NCI-H1048 (cell line): ENCODE results near the gene PRELID3B.

Source experiments
- DNase-seq: peaks from one replicate; lab custom pipeline; 2025; lab: John Stamatoyannopoulos, UW

Gene PRELID3B

DNA sequence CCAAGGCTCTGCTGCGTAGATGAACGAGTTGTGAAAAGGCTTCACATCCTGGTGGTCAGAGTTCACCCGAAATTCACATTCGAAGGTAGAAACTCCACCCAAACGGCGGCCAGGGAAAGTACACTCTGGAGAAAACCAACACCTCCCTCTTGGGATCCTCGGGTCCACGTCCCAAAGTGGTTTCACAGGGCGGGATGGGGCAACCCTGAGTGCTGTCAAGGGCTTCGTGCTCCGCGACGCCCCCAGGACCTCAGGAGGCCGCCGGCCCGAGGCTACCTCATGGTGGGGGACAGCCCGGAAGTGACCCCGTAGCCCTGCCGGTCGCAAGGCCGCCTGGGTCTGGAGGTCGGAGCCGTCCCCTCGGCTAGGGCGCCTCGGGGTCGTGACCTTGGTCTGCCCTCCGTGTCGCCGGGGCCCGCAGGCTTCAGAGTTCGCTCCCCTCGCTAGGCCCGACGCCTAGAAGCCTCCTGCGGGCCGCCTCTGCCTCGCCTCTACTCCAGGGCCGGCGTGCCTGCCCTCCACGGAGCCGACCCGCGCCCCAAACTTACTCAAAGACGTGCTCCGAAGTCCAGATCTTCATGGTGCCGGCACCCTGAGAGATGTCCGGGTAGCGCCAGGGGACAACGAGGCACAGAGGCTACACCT is at the start of gene PRELID3B:
Gene PRELID3B (minus strand): TSS at position 636 of the 645 bp plus-strand sequence. CDS start 56 bp downstream, at position 580.
- DNase-seq: no peak

DNA sequence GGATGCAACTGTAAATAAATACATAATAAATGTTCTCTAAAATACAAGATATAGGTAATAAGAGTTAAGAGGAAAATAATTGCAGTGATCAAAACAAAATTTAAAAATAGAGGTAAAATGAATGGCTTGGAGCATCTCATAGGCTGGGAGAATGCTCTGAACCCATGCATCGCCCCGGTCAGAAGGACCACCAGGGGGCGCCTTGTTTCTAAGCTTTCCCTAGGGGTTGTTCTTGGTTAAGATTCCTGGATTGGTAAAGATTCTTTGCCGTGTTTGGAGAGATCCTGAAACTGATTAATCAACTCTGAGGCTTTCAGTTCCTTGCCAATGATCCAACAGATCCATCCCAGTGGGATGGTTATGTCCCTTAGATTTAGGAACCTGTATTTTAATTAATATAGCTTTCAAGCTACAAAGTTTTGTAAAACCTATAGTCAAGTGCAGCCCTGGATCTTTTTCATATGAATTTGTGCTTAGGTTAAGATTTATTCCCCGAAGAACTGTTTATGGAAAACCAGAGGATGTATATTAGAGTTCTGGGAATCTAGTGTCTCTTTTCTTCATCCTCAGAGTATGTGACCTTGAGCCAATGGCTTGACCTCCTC is 45.3 kb upstream of the PRELID3B start:
- peak; percentile 25 for DNase-seq

DNA sequence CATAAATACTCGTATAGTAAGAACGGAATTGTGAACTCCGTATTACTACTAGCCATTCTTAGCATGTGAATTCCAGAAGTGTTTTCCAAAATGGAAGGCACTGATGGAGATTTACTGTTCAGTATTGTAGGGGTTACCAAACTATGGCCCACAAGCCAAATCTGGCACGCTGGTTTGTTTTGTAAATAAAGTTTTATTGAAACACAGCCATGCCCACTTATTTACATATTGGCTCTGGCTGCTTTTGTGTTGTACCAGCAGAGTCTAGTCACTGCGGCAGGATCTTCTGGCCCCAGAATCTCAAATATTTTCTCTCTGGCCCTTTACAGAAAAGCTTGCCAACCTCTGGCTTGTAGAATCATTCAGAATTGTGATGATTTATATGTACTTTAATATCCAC is 44.3 kb upstream of the PRELID3B start:
- DNase-seq: no peak

DNA sequence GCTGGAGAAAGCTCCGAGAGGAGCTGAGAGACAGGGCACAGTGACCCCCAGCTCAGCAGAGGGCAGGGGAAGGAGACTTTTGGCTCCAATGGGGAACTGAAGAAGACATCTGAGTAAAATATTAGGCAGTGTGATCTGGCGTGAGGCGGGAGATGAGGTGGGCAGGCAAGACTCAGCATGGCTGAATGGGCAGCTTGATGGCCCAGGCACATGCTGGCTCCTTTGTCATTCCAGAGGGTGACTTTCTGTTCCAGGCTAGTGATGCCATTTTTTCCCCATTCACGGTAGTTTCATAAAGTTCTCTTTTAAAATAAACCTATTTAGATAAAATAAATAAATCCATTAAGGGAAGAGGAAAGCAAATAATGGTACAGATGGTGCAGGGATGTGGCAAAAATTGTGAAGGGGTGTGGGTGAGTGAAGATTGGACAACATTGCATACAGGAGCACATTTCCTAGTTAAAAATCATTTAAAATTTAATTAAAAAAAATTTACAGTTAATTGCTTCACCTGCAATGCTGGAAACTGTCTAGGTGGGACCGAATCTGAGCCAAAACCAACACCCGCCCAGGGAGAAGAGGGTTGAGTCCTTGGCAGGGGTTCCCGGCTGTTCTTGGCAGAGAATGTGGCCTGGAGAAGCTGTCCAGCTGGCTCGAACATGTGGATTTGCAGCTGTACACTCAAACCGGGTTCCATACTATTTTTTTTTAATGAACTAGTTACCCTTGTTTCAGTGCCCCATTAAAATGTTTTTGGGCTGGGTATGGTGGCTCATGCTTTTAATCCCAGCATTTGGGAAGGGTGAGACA is 41.7 kb upstream of the PRELID3B start:
- DNase-seq: no peak

DNA sequence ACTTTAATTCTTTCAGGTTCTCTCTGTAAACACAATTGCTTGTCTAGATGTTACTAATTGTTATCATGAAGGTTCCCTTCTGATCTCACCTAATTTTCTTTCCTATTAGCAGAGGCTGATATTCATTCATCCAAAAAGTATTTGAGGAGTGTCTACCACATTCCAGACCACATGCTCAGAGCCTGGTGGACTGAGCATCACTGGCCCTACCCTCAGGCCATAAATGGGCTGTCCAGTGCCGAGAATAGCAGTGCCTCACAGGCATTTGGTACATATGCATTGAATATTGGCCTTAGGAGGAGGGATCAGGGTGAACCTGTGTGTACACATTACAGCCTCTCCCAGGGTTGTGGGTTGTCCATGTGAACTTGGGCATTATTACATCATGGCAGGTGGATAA is 40.4 kb upstream of the PRELID3B start:
- DNase-seq: no peak

DNA sequence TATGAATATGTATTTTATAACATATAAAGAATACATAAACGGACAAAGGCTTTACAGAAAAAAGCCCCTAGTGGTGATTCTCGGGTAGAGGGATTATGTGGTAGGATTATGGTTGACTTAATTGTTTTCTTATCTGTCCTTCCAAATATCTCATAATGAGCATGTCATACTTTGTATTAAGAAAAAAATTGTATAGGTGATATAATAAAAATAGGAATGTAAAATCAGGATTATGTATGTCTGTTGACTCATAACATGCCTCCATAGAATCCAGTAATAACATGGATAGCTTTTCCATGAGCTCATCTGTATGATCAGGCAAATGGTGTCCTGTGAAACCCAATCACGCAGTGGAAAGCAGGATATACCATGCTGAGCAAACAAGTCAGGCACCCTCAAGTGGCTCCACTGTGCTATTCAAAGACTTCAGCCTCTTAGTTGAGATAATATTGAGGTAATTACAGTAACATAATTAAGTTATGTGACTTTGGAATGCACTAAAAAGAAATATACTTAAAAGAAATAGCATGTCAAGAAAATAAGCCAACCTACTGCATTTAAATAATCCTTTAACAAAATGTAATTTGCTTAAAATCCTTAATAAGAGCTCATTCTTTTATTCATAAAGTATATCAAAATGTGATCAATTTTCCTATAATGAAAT is 39.6 kb upstream of the PRELID3B start:
- no peak for DNase-seq

DNA sequence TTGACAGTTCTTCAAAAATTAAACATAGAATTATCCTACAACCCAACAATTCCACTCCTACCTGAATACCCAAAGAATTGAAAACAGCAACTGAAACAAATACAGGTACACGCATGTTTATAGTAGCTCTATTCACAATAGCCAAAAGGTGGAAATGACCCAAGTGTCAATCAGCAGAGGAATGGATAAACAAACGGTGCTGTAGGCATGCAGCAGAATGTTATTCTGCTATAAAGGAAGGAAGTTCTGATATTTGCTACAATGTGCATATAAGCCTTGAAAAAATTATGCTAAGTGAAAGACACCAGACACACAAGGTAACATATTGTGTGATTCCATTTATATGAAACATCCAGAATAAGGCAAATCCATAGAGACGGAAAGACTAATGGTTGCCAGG is 38.5 kb upstream of the PRELID3B start:
- DNase-seq: no peak

DNA sequence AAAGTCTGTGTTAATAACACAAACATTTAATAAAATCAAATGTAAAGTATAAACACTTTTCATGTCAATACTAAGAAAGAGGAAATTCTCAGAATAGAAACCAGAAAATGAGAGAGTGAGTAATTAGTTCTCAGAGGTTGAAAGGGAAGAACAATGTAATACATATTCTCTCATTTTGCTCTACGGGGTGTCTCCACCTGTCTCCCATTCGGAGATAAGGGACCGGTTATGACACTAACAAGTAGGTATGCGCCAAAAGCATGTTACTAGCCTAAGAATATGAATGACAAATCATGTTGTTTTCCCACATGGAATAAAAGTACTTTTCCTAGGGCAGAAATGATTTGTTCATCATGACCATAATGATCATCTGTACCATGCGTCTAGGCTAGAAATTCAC is 35.6 kb upstream of the PRELID3B start:
- DNase-seq: no peak

DNA sequence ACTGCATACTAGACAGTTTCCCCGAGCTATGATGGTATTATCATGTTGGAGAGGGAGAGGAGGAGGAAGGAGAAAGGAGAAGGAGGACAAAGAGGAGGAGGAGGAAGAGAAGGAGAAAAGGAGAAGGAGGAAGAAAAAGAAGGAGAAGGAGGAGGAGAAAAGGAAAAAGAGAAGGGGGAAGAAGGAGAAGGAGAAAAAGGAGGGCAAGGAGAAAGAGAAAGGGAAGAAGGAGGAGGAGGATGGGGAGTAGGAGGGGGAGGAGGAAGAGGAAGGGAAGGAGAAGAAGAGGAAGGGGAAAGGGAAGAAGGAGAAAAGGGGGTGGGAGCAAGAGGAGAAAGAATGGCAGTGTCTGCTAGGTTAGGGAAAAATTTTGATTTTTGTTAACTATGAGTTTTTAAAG is 35.1 kb upstream of the PRELID3B start:
- DNase-seq: no peak

DNA sequence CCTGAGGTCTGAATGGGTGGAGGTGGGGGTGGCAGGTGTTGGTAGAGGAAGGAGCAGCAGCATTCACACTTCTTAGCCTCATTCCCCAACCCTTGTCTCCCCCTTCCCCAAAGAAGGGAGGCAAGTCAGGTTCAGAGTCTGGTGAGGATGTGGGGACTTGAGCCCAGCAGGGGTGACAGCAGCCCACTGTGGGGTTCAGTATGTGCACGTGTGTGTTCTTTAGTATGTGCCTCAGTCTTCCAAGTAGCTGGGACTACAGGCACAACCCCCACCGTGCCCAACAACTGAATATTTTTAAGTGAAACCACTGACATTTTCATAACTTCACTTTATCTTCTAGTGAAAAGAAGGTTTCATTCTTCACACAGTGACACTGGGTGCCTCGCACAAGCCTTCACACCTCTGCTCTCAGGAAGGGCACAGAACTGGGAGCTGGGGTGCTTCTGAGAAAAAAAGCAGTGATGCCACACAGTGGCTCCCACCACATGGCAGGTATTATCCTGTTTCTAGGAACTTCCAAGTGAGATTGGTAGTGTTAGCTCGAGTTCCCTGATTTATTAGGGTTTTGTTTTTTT is 33.4 kb upstream of the PRELID3B start:
- no peak for DNase-seq

DNA sequence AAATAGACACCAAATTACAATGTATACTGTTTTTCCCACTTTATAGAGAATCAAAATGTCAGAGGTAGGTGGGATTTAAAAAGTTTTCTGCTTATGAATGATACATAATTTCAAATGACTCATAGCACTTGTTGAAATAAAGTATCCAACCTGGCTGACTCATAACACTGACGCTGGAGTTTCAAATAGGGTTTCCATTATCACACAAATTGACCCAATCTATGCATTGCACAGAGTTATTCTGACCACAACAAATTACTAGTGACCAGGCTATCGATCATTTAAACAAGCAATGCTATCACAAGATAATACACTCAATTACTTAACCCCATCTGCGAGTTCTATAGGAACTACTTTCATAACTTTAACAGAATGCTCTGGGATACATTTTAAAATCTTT is 31.9 kb upstream of the PRELID3B start:
- DNase-seq: no peak

DNA sequence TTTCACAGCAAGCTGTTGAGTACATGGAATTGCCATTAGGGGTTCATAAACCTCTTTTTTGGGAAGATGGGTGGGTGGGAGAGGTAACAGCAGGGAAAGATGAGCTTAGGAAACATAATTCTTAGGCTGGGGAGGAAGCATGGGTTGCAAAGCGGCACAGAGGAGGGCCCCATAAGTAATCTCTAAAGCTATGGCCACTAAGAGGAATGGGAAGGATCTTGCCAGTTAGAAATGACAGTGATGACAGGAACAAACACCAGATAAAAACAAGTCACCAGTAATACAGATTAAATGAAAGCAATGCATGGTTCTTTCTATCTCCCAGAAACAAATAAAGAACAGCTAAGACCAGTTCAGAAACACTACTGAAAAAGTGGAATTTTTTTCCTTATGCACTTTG is 31.0 kb upstream of the PRELID3B start:
- DNase-seq: no peak

DNA sequence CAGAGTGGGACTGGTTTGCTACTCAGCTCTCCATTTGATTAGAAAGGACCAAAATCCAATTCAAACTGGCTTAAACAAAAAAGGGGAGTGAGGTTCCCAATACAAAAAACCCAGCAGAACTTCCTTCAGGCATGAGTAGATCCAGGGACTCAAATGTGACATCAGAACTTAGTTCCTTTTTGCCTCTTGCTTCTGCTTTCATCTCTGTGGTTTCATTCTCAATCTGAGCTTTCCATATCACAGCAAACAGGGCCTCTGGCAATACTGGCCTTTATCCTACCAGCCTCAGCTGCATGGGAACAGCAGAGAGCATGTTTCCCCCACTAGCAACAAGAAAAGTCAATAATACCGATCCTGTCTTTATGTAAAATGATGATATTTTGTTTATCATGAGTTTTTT is 28.6 kb upstream of the PRELID3B start:
- no peak for DNase-seq

DNA sequence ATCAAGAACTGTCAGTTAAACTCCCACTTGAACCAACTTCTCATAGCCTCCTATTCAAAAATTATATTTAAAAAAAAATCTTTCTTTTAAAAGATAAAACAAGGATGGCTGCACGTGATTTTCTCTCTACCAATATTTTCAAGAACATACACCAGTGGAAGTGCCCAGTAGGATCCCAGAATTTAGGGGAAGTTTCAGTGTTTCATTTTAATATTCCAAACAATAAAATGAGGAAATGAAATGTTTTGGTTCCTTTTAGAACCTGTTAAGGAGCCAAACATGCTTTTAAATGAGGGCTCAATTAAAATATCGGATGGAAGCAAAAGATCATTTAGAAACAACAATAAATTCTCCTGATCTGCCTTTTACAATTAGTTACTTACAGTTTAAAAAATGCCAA is 26.4 kb upstream of the PRELID3B start:
- no peak for DNase-seq

DNA sequence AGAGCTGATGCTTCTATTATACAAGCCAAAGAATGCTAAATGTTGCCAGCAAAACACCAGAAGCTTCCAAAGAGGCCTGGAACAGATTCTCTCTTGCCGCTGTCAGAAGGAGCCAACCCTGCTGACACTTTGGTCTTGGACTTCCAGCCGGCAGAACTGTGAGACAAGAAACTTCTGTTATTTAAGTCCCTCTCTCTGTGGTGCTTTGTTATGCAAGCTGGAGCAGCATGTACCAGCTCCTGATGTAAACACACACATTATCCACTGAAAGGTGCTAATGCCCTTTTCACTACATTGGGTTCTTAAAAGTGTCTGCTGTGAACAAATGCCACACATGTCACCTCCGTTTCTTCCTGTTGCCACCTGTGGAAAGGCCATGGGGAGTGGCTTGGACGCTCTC is 25.9 kb upstream of the PRELID3B start:
- DNase-seq: no peak

DNA sequence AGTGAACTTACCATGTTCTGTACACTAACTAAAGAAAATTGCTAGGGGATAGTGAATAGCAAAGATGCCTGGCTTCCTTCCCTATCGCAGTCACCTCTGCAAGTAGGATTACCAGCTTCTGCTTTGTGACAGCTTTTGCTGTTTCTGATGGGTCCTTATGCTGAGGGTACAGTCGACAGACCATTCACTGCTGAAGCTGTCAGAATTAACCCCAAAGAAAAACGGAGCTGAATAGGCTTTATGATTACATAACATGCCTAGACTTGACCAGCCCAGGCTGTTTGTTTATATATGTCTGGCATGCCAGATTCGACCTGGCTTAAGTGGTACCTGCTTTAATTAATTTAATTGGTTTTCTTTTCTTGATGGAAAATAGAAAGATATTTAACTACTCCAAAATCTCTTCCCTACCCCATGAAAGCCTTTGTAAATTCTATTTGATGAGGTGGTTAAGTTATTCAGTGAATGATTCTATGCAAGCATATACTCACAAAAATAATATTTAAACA is 21.7 kb upstream of the PRELID3B start:
- DNase-seq: no peak

DNA sequence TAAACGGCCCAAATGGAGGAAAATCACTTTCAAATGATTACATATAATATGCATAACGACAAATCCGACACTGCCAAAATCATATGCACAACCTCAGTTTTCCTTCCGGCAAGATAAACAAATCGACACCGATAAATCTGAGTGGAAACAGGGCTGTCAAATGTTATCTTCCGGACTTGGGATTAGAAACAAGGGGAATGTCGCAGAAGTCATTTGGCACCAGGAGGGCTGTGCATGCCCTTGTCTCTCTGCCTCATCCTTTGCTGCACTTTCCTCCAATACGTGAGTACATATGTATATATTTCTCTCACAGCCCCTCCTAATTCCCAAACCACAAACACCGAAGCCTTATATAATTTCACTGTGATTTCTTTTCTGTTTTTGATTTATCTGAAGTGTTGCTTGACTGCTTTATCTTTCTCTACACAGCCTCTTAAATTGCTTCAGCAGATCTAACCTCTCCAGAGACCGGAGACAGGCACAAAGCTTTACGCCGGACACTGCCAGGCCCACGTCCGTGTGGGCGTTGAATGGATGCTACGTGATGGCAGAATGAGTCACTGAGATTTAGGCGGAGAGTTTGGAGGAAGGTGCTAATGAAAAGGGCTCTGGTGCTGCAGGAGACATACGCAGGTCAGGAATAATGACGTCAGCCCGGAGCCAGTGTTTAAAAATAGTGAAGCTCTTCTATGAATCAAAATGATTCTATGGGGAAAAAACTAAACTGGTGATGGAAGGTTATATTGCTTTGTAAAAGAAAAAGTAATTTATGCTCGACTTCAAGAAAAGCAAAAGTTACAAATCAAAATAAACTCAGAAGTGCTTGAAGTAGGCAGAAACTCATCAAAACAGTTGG is 21.0 kb upstream of the PRELID3B start:
- no peak for DNase-seq

DNA sequence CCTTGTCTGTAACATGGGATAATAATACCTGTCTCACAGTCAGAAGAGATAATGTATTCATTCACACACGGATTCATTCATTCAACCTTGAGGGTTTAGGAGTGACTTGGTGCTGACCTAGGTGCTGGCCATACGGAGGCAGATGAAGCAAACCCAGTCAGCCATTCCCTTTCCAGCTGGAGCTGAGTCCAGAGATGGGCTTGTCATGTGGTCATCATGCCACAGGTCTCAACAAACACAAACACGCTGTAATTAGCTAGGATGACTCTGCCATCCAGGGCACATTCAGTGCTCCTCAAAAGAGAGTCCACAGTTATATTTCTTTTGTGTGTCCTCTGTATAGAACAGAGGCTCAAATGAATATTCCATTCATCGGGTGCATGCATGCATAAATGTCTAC is 19.5 kb upstream of the PRELID3B start:
- no peak for DNase-seq

DNA sequence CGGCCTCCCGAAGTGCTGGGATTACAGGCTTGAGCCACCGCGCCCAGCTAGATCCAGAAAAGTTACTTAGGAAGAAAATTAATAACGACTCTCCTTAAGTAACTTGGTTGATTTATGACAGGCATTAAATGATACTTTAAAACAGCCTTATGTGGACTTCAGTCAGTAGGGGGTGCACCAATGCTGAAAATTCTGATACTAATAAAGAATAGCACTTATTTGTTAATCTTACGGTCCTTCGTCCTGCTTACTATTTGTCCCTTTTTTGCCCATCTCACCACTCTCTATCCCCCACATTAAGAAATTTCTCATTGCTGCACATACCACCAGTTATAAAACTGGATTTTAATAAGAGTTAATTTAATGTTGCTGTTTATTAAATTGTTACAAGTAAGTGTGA is 12.7 kb upstream of the PRELID3B start:
- no peak for DNase-seq

DNA sequence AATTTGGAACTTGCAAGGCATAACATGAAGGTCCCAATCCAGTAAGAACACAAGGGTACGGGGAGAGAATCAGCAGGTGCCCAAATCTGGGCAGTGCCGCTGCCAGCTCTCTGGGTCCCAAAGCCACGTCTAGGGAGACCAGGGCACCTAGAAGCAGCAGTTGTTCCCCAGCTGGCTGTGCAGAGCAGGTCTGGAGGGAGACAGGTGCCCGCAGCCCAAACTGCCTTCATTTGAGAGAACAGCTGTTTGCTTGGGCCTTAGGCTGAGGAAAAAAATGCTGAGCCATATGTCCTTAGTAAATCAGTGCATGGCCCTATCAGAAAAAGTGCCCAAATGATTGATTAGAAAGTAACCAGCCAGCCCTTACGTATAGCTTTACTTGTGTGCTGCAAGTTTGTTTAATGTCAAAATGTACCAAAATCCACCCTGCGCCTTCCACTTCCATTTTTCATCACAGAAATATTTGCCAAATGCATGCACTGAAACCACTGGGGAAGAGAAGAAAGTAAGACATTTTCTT is 9.1 kb upstream of the PRELID3B start:
- no peak for DNase-seq

DNA sequence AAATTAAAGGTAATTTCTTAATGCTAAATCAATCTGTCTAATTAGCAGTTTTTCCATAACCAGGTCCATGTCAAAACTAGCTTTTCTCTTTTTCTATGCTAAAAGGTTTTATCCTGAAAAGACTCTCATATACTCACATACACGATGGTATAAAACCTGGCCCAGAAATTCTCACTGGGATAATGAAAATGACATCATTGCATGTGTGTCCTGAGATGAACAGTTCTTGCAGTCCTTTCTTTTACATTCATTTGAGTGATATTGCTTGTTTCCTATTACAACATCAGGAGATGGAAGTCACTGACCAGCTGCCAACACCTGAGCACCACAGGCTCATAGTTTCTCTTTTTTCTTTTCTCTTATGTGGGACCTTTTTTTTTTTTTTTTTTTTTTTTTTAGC is 7.9 kb upstream of the PRELID3B start:
- DNase-seq: no peak
